Measurements from ENCODE around the gene NDRG3. TPM values are rescaled to one million over a fixed set of nuclear protein-coding genes. Genes with fewer than 3 reads are reported as not detected.
"Not testable (repeated sequence)": the region's sequence is repeated elsewhere in the genome, so short reads cannot be mapped to it uniquely, and the experiment has no call there.

The NDRG3 gene
- total RNA-seq, 1 donor from 2014 or later, result 24.3 TPM

GRCh38 chr20:36677422-36677771 lies 68.5 kb downstream of the NDRG3 start:
- H3K36me3 Mint-ChIP-seq, result peaks cover 22% of the 10 kb centered on the region
- DNase-seq (ENCODE audit: low spot score in 2 of 2, unreplicated experiment in 2 of 2), result no peak
- TF ChIP-seq CTCF (IDR thresholded peaks at IDR 0.05; ENCODE audit: unreplicated experiment), result no peak
- no peaks in the 10 kb centered on the region for H3K9me3 Mint-ChIP-seq
- peak overlapping the region; percentile 84 for H3K4me3 Mint-ChIP-seq
- peaks cover 8% of the 10 kb centered on the region for H3K4me1 Mint-ChIP-seq
- H3K27ac Mint-ChIP-seq, result peak overlapping the region; percentile 90
- H3K27me3 Mint-ChIP-seq (ENCODE audit: low read depth), result no peaks in the 10 kb centered on the region

- DNase-seq (ENCODE audit: low spot score in 2 of 2, unreplicated experiment in 2 of 2), result peak; percentile 80 to 85
- peak overlapping the region; percentile 76 for H3K27ac Mint-ChIP-seq
Measured at GRCh38 chr20:36676701-36677421, 69.0 kb downstream of the NDRG3 start.

GRCh38 chr20:36675545-36675944 lies 70.3 kb downstream of the NDRG3 start:
- H3K9me3 Mint-ChIP-seq; H3K27me3 Mint-ChIP-seq (ENCODE audit: low read depth); H3K4me1 Mint-ChIP-seq; H3K27ac Mint-ChIP-seq; DNase-seq (ENCODE audit: low spot score in 2 of 2, unreplicated experiment in 2 of 2): not testable (repeated sequence)
- Mint-ChIP-seq H3K4me3 (peak overlapping the region; percentile 37), H3K36me3 (peaks cover 14% of the 10 kb centered on the region)

More at GRCh38 chr20:36676701-36677421, 69.0 kb downstream of the NDRG3 start:
- peaks cover 17% of the 10 kb centered on the region for H3K36me3 Mint-ChIP-seq
- no peaks in the 10 kb centered on the region for H3K27me3 Mint-ChIP-seq (ENCODE audit: low read depth)
- TF ChIP-seq CTCF (IDR thresholded peaks at IDR 0.05; ENCODE audit: unreplicated experiment), result no peak
- H3K4me3 Mint-ChIP-seq, result peak overlapping the region; percentile 84
- no peaks in the 10 kb centered on the region for H3K9me3 Mint-ChIP-seq
- H3K4me1 Mint-ChIP-seq, result peaks cover 8% of the 10 kb centered on the region

GRCh38 chr20:36672991-36673390 lies 72.9 kb downstream of the NDRG3 start:
- H3K36me3 Mint-ChIP-seq, result peaks cover 12% of the 10 kb centered on the region
- no peak for TF ChIP-seq CTCF (IDR thresholded peaks at IDR 0.05; ENCODE audit: unreplicated experiment)

GRCh38 chr20:36670665-36671357 lies 75.1 kb downstream of the NDRG3 start:
- Mint-ChIP-seq H3K9me3 (no peaks in the 10 kb centered on the region), H3K4me3 (no peak overlapping the region), H3K36me3 (peaks cover 8% of the 10 kb centered on the region), H3K27me3 (ENCODE audit: low read depth) (no peaks in the 10 kb centered on the region), H3K27ac (no peak overlapping the region), H3K4me1 (no peaks in the 10 kb centered on the region)
- TF ChIP-seq CTCF (IDR thresholded peaks at IDR 0.05; ENCODE audit: unreplicated experiment), result no peak
- no peak for DNase-seq (ENCODE audit: low spot score in 2 of 2, unreplicated experiment in 2 of 2)

More at GRCh38 chr20:36672991-36673390, 72.9 kb downstream of the NDRG3 start:
- H3K4me1 Mint-ChIP-seq, result peaks cover 8% of the 10 kb centered on the region
- H3K4me3 Mint-ChIP-seq, result no peak overlapping the region
- H3K27me3 Mint-ChIP-seq (ENCODE audit: low read depth), result no peaks in the 10 kb centered on the region
- H3K9me3 Mint-ChIP-seq, result no peaks in the 10 kb centered on the region
- DNase-seq (ENCODE audit: low spot score in 2 of 2, unreplicated experiment in 2 of 2), result no peak
- H3K27ac Mint-ChIP-seq, result no peak overlapping the region

GRCh38 chr20:36666181-36666740 lies 79.6 kb downstream of the NDRG3 start:
- Mint-ChIP-seq H3K27me3 (ENCODE audit: low read depth) (no peaks in the 10 kb centered on the region), H3K36me3 (peaks cover 8% of the 10 kb centered on the region), H3K4me3 (no peak overlapping the region), H3K4me1 (no peaks in the 10 kb centered on the region), H3K27ac (no peak overlapping the region), H3K9me3 (no peaks in the 10 kb centered on the region)
- TF ChIP-seq CTCF (IDR thresholded peaks at IDR 0.05; ENCODE audit: unreplicated experiment), result no peak
- no peak for DNase-seq (ENCODE audit: low spot score in 2 of 2, unreplicated experiment in 2 of 2)
